HG03432 (cell line): ENCODE measurements around the gene MYO18A.

Experiments
- ATAC-seq: cut with Tn5 transposase; IDR thresholded peaks from one replicate; pipeline ENCODE4 v1.9.1; 2021; ENCODE audit warnings: mild to moderate bottlenecking, moderate library complexity; ENCODE audit not compliant: unreplicated experiment

Gene MYO18A

GRCh38 chr17:29038085-29038795, 142.0 kb downstream of the MYO18A start:
- no peak for ATAC-seq

DNA sequence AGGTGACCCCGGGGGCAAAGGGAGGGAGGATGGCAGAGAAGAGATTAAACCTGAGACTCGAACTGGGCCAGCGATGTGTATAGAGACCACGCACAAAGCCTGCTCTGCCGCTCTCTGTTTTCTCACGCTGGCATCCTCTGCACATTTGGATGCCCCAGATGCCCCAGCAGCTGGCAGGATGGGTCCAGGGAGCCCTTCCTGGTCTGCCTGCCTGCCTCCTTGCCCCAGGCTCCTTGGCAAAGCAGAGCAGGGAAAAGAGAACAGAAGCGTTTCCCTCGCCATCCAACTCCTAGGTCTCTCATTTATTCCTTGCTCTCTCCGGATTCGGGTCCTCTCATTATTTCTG, 142.5 kb downstream of the MYO18A start:
- ATAC-seq: no peak

GRCh38 chr17:29036584-29036983, 143.6 kb downstream of the MYO18A start:
- no peak for ATAC-seq

GRCh38 chr17:29034510-29034909, 145.7 kb downstream of the MYO18A start:
- ATAC-seq: no peak

DNA sequence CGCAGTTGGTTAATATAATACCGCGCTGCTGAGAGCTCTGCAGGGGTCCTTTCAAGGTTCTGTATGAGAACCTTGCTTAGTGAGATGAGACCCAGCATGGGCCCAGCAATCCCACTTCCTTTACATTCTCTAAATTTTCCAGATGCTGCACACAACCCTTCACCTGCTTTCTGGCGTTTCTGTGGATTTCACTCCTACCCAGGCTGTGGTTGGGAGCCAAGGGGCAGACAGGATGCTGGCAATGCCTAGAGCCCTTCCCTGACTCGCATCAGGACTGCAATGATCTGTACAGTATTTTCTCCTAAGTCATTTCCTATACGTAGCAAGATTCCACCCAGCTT, 147.4 kb downstream of the MYO18A start:
- ATAC-seq: no peak

- no peak for ATAC-seq
These were observed 148.0 kb downstream of the MYO18A start for GRCh38 chr17:29032013-29032856.

DNA sequence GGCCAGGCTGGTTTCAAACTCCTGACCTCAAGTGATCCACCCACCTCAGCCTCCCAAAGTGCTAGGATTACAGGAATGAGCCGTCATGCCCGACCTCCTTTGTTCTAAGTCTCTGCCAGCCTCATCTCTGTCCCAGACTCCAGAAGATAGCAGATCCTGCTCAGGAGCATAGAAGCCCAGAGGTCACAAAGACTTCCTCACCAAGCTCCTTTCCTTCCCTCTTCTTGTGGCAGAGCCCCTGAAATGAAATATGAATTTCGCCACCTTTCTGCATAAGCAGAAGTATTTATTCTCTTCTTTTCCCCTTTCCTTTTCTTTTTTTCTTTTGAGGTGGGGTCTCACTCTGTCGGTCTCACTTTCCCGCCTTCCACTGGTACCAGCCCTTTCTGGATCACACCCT, 148.7 kb downstream of the MYO18A start:
- ATAC-seq: no peak

- ATAC-seq: no peak
These were observed 155.8 kb downstream of the MYO18A start for GRCh38 chr17:29024316-29024952.

DNA sequence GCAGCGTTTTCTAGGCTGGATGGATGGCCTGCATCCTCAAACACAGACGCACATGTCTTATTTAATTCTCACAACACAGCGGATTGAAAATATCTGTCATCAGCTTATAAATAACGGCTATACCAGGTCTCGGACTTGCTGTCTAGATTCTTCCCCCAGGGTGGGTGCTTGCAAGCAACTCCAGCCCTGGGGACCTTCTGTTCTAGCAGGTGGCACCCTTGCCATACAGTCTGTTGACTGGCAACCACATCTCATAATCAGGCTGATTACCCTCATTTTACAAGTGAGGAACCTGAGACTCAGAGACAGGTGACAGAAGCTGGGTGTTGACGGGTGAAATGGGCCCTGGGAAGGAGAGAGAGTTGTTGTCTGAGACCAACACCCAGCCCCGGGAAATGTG, 158.1 kb downstream of the MYO18A start:
- ATAC-seq: no peak

- ATAC-seq: no peak
These were observed 159.0 kb downstream of the MYO18A start for GRCh38 chr17:29021226-29021625.
